Measurements from ENCODE around the gene TEX44.

Gene TEX44

DNA sequence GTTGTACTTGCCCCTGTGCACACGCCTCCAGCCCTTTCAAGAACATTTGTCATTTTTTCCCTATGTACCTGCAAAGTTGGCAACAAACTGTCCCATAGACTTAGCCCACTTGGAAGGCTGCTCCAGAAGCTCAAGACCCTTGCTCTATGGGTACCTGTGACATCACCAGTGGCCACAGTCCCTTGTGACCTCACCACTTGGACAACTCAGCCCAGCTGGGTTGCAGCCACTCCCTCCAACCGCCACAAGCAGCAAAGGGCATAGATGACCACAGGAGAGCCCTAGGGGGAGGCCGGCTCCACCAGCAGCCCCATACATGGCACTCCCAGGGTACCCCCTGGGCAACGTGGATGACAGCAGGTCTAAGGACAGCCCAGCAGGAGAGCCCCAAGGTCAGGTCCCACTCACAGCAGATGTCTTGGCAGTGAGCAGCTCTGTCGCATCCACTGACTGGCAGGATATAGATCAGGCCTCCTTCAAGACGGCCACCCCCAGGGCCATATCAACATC, at the start of gene TEX44:
Gene TEX44, plus strand, starts transcription at position 229 of the 510 bp plus-strand sequence. Its CDS starts 88 bp downstream, at position 317.
- DNase-seq (ENCODE audit: low read depth), result no peak
- no peak within 1 kb of the TSS for H3K4me3 ChIP-seq (ENCODE audit: low read depth, low read length)
- no peak for TF ChIP-seq CTCF (IDR thresholded peaks at IDR 0.05; ENCODE audit: control insufficient read depth, extremely low read depth, insufficient read depth)

GRCh38 chr2:231545105-231545902, 47.4 kb upstream of the TEX44 start:
- DNase-seq (ENCODE audit: low read depth), result no peak
- no peak overlapping the region for H3K4me3 ChIP-seq (ENCODE audit: low read depth, low read length)
- TF ChIP-seq CTCF (IDR thresholded peaks at IDR 0.05; ENCODE audit: control insufficient read depth, extremely low read depth, insufficient read depth), result no peak

DNA sequence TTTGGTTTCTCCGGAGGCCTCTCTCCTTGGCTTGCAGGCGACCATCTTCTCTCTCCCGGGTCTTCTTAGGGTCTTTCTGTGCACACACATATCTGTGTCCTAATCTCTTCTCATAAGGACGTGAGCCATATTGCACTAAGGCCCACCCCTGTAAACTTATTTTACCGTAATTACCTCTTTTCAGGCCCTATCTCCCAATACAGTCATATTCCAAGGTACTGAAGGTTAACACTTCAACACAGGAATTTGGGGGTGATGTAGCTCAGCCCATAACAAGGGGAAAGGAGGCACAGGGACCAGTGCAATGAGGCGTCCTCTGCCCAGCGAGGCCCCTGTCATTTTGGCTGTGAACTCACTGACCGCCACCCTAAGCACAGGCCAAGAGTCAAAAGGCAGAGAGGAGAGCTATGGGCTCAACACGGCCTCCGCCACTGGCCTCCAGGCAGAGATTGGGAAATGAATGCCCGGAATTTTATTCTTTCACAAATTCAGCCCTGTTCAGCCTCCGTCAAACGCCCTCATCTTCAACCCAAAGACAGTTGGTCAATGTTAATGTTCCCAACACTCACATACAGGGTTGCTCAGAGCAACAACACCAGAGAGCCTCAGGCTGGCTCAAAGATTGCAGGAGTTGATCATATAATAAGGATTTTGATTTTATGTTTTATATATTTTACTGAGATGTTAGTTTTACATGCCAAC, 46.5 kb upstream of the TEX44 start:
- DNase-seq (ENCODE audit: low read depth), result no peak
- no peak for TF ChIP-seq CTCF (IDR thresholded peaks at IDR 0.05; ENCODE audit: control insufficient read depth, extremely low read depth, insufficient read depth)
- no peak overlapping the region for H3K4me3 ChIP-seq (ENCODE audit: low read depth, low read length)

DNA sequence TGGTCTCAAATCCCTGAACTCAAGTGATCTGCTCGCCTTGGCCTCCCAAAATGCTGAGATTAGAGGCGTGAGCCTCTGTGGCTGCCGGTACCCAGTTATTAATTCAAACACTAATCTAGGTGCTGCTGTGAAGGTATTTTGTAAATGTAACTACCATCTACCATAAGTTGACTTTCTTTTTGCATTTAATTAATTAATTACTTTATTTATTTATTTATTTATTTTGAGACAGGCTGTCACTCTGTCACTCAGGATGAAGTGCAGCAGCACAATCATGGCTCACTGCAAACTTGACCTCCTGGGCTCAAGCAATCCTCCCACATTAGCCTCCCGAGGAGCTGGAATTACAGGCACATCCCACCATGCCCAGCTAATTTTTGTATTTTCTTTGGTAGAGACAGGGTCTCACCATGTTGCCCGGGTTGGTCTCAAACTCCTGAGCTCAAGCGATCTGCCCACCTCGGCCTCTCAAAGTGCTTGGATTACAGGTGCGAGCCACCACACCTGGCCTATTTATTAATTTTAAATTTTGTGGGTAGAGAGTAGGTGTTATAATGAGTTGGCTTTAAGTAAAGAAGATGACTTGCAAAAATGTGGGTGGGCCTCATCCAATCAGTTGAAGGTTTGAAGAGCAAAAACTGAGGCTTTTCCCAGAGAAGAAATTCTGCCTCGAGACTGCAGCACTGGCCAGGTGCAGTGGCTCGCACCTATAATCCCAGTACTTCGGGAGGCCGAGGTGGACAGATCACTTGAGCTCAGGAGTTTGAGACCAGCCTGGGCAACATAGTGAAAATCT, 45.2 kb upstream of the TEX44 start:
- TF ChIP-seq CTCF (IDR thresholded peaks at IDR 0.05; ENCODE audit: control insufficient read depth, extremely low read depth, insufficient read depth), result no peak
- no peak for DNase-seq (ENCODE audit: low read depth)
- H3K4me3 ChIP-seq (ENCODE audit: low read depth, low read length), result no peak overlapping the region

GRCh38 chr2:231548752-231549151, 43.9 kb upstream of the TEX44 start:
- H3K4me3 ChIP-seq (ENCODE audit: low read depth, low read length), result no peak overlapping the region
- DNase-seq (ENCODE audit: low read depth), result no peak
- no peak for TF ChIP-seq CTCF (IDR thresholded peaks at IDR 0.05; ENCODE audit: control insufficient read depth, extremely low read depth, insufficient read depth)

GRCh38 chr2:231549446-231550239, 43.0 kb upstream of the TEX44 start:
- DNase-seq (ENCODE audit: low read depth), result no peak
- no peak for TF ChIP-seq CTCF (IDR thresholded peaks at IDR 0.05; ENCODE audit: control insufficient read depth, extremely low read depth, insufficient read depth)
- H3K4me3 ChIP-seq (ENCODE audit: low read depth, low read length), result no peak overlapping the region

Measured in LNCaP clone FGC (cell line).